Memory B cell (primary cell): ENCODE results near the gene SOD2.
"Not testable (repeated sequence)": the region's sequence is repeated elsewhere in the genome, so short reads cannot be mapped to it uniquely, and the experiment has no call there.

ENCODE experiments used
- ATAC-seq: fragments of 150-1000 bp; cut with Tn5 transposase; 2 replicates; pipeline ENCODE4 v1.10.0; 2021; ENCODE audit warnings: low read depth, mild to moderate bottlenecking, moderate library complexity
- DNase-seq, 2 donors: peaks; one replicate each; pipeline ENCODE4 v3.0.0; 2022; ENCODE audit warnings: low spot score in 2 of 2
- H3K27ac Mint-ChIP-seq: one replicate; pipeline ENCODE4 v1.8.0; 2022; ENCODE audit warnings: mild to moderate bottlenecking, moderate library complexity, mixed read lengths
- H3K27me3 Mint-ChIP-seq: one replicate; pipeline ENCODE4 v1.8.0; 2022; ENCODE audit warnings: mixed read lengths
- H3K36me3 Mint-ChIP-seq: one replicate; pipeline ENCODE4 v1.8.0; 2022; ENCODE audit warnings: mild to moderate bottlenecking, mixed read lengths
- H3K4me1 Mint-ChIP-seq: one replicate; pipeline ENCODE4 v1.8.0; 2022; ENCODE audit warnings: mixed read lengths
- H3K4me3 Mint-ChIP-seq: one replicate; pipeline ENCODE4 v1.8.0; 2022; ENCODE audit warnings: mild to moderate bottlenecking, moderate library complexity, mixed read lengths
- H3K9me3 Mint-ChIP-seq: one replicate; pipeline ENCODE4 v1.8.0; 2022; ENCODE audit warnings: mixed read lengths

The SOD2 gene

GRCh38 chr6:159700970-159701369 is 7.9 kb upstream of the SOD2 start:
- H3K36me3 Mint-ChIP-seq, result peaks cover 3% of the 10 kb centered on the region
- H3K27ac Mint-ChIP-seq, result no peak overlapping the region
- H3K4me3 Mint-ChIP-seq, result no peak overlapping the region
- H3K27me3 Mint-ChIP-seq, result no peaks in the 10 kb centered on the region
- peak; percentile 56 for ATAC-seq
- no peak for DNase-seq
- H3K4me1 Mint-ChIP-seq, result peaks cover 8% of the 10 kb centered on the region
- peaks cover 1% of the 10 kb centered on the region for H3K9me3 Mint-ChIP-seq

GRCh38 chr6:159695984-159696383 is 2.9 kb upstream of the SOD2 start:
- Mint-ChIP-seq H3K27me3 (no peaks in the 10 kb centered on the region), H3K9me3 (no peaks in the 10 kb centered on the region), H3K36me3 (peaks cover 2% of the 10 kb centered on the region), H3K27ac (peak overlapping the region; percentile 80), H3K4me3 (no peak overlapping the region), H3K4me1 (peaks cover 27% of the 10 kb centered on the region)
- no peak for DNase-seq
- ATAC-seq, result no peak

- H3K4me3 Mint-ChIP-seq, result peak overlapping the region; percentile 92
- no peaks in the 10 kb centered on the region for H3K27me3 Mint-ChIP-seq
- H3K4me1 Mint-ChIP-seq, result peaks cover 27% of the 10 kb centered on the region
- DNase-seq, result peak; percentile 29 to 34
- H3K36me3 Mint-ChIP-seq, result peaks cover 8% of the 10 kb centered on the region
- peak overlapping the region; percentile 94 for H3K27ac Mint-ChIP-seq
- ATAC-seq, result peak; percentile 32
- H3K9me3 Mint-ChIP-seq, result no peaks in the 10 kb centered on the region
Observed at GRCh38 chr6:159693894-159694545, 979 bp upstream of the SOD2 start.

GRCh38 chr6:159692303-159693127 is 526 bp downstream of the SOD2 start:
- DNase-seq (peak; percentile 48 to 61), ATAC-seq (peak; percentile 53)
- Mint-ChIP-seq H3K4me3 (peak overlapping the region; percentile 92), H3K36me3 (peaks cover 12% of the 10 kb centered on the region), H3K27me3 (no peaks in the 10 kb centered on the region), H3K27ac (peak overlapping the region; percentile 94), H3K9me3 (no peaks in the 10 kb centered on the region), H3K4me1 (peaks cover 31% of the 10 kb centered on the region)

- H3K36me3 Mint-ChIP-seq, result peaks cover 14% of the 10 kb centered on the region
- peak overlapping the region; percentile 92 for H3K4me3 Mint-ChIP-seq
- ATAC-seq (no peak), DNase-seq (no peak)
- peak overlapping the region; percentile 94 for H3K27ac Mint-ChIP-seq
- no peaks in the 10 kb centered on the region for H3K27me3 Mint-ChIP-seq
- no peaks in the 10 kb centered on the region for H3K9me3 Mint-ChIP-seq
- H3K4me1 Mint-ChIP-seq, result peaks cover 29% of the 10 kb centered on the region
Observed at GRCh38 chr6:159691963-159692287, 1.1 kb downstream of the SOD2 start.

- ATAC-seq (no peak), DNase-seq (peak; percentile 14 to 41)
- Mint-ChIP-seq H3K36me3 (peaks cover 14% of the 10 kb centered on the region), H3K27ac (peak overlapping the region; percentile 58), H3K9me3 (no peaks in the 10 kb centered on the region), H3K27me3 (no peaks in the 10 kb centered on the region), H3K4me3 (peak overlapping the region; percentile 92), H3K4me1 (peaks cover 28% of the 10 kb centered on the region)
Observed at GRCh38 chr6:159691133-159691962, 1.7 kb downstream of the SOD2 start.

GRCh38 chr6:159690135-159690534 is 2.9 kb downstream of the SOD2 start:
- H3K9me3 Mint-ChIP-seq, ATAC-seq, H3K27me3 Mint-ChIP-seq, H3K27ac Mint-ChIP-seq, H3K4me3 Mint-ChIP-seq, DNase-seq: not testable (repeated sequence)
- H3K4me1 Mint-ChIP-seq, result peaks cover 28% of the 10 kb centered on the region
- H3K36me3 Mint-ChIP-seq, result peaks cover 18% of the 10 kb centered on the region

- Mint-ChIP-seq H3K4me1 (peaks cover 19% of the 10 kb centered on the region), H3K27ac (no peak overlapping the region), H3K9me3 (no peaks in the 10 kb centered on the region), H3K27me3 (no peaks in the 10 kb centered on the region), H3K36me3 (peaks cover 21% of the 10 kb centered on the region), H3K4me3 (no peak overlapping the region)
- DNase-seq (no peak), ATAC-seq (no peak)
Observed at GRCh38 chr6:159689001-159689400, 4.0 kb downstream of the SOD2 start.

GRCh38 chr6:159688266-159688905 is 4.7 kb downstream of the SOD2 start:
- no peak overlapping the region for H3K4me3 Mint-ChIP-seq
- ATAC-seq, result no peak

GRCh38 chr6:159687341-159687740 is 5.7 kb downstream of the SOD2 start:
- ATAC-seq, result no peak
- peaks cover 21% of the 10 kb centered on the region for H3K36me3 Mint-ChIP-seq
- DNase-seq, result no peak
- H3K4me1 Mint-ChIP-seq, result peaks cover 17% of the 10 kb centered on the region
- no peaks in the 10 kb centered on the region for H3K9me3 Mint-ChIP-seq
- H3K4me3 Mint-ChIP-seq, result no peak overlapping the region
- H3K27ac Mint-ChIP-seq, result no peak overlapping the region
- H3K27me3 Mint-ChIP-seq, result no peaks in the 10 kb centered on the region

More at GRCh38 chr6:159688266-159688905, 4.7 kb downstream of the SOD2 start:
- H3K4me1 Mint-ChIP-seq, result peaks cover 17% of the 10 kb centered on the region
- H3K9me3 Mint-ChIP-seq, result no peaks in the 10 kb centered on the region
- H3K27ac Mint-ChIP-seq, result no peak overlapping the region
- DNase-seq, result no peak
- no peaks in the 10 kb centered on the region for H3K27me3 Mint-ChIP-seq
- H3K36me3 Mint-ChIP-seq, result peaks cover 21% of the 10 kb centered on the region

- Mint-ChIP-seq H3K4me1 (peaks cover 11% of the 10 kb centered on the region), H3K4me3 (no peak overlapping the region)
Observed at GRCh38 chr6:159686703-159687102, 6.3 kb downstream of the SOD2 start.

GRCh38 chr6:159686040-159686439 is 7.0 kb downstream of the SOD2 start:
- H3K4me1 Mint-ChIP-seq, result peaks cover 8% of the 10 kb centered on the region
- ATAC-seq (no peak), DNase-seq (no peak)
- no peak overlapping the region for H3K27ac Mint-ChIP-seq
- no peaks in the 10 kb centered on the region for H3K9me3 Mint-ChIP-seq
- peaks cover 23% of the 10 kb centered on the region for H3K36me3 Mint-ChIP-seq
- H3K4me3 Mint-ChIP-seq, result no peak overlapping the region
- H3K27me3 Mint-ChIP-seq, result no peaks in the 10 kb centered on the region

More at GRCh38 chr6:159686703-159687102, 6.3 kb downstream of the SOD2 start:
- no peaks in the 10 kb centered on the region for H3K27me3 Mint-ChIP-seq
- ATAC-seq (no peak), DNase-seq (no peak)
- no peaks in the 10 kb centered on the region for H3K9me3 Mint-ChIP-seq
- no peak overlapping the region for H3K27ac Mint-ChIP-seq
- H3K36me3 Mint-ChIP-seq, result peaks cover 23% of the 10 kb centered on the region

GRCh38 chr6:159684013-159684304 is 9.1 kb downstream of the SOD2 start:
- Mint-ChIP-seq H3K36me3 (peaks cover 17% of the 10 kb centered on the region), H3K4me3 (no peak overlapping the region), H3K27ac (no peak overlapping the region), H3K9me3 (no peaks in the 10 kb centered on the region), H3K27me3 (no peaks in the 10 kb centered on the region), H3K4me1 (peaks cover 4% of the 10 kb centered on the region)
- ATAC-seq (no peak), DNase-seq (no peak)

- H3K4me3 Mint-ChIP-seq, result no peak overlapping the region
- H3K27ac Mint-ChIP-seq, result no peak overlapping the region
- H3K27me3 Mint-ChIP-seq, result no peaks in the 10 kb centered on the region
- DNase-seq, result no peak
- no peaks in the 10 kb centered on the region for H3K9me3 Mint-ChIP-seq
- peaks cover 13% of the 10 kb centered on the region for H3K36me3 Mint-ChIP-seq
- no peak for ATAC-seq
- no peaks in the 10 kb centered on the region for H3K4me1 Mint-ChIP-seq
Observed at GRCh38 chr6:159682810-159683209, 10.2 kb downstream of the SOD2 start.
